SU-DHL-6 (cell line): ENCODE data around the gene ZNF552.
"Not testable (repeated sequence)": the region's sequence is repeated elsewhere in the genome, so short reads cannot be mapped to it uniquely, and the experiment has no call there.

Experiments
- H2AFZ ChIP-seq: fragments of 200-600 bp; sonication (generic); 2 replicates; pipeline ENCODE4 v1.6.1; 2014; ENCODE audit warnings: low read depth, mild to moderate bottlenecking, moderate library complexity, mixed read lengths, antibody characterized with exemption, low read length; ENCODE audit not compliant: severe bottlenecking
- H3F3A ChIP-seq: fragments of 200-600 bp; shearing (Covaris generic); 2 replicates; pipeline ENCODE4 v1.6.0; 2016; ENCODE audit warnings: antibody characterized with exemption, mild to moderate bottlenecking; ENCODE audit not compliant: insufficient read depth
- H3K27ac ChIP-seq: fragments of 200-600 bp; sonication (generic); 2 replicates; pipeline ENCODE4 v1.5.1; 2016; ENCODE audit warnings: low read depth, mild to moderate bottlenecking, low read length, moderate library complexity, mixed read lengths
- H3K27me3 ChIP-seq: fragments of 200-600 bp; sonication (generic), shearing (Covaris generic); 2 replicates; pipeline ENCODE4 v1.6.0; 2014; ENCODE audit warnings: mild to moderate bottlenecking, low read length
- H3K36me3 ChIP-seq: fragments of 200-600 bp; sonication (generic); 2 replicates; pipeline ENCODE4 v1.6.1; 2014; ENCODE audit warnings: mild to moderate bottlenecking, low read length, mixed read lengths
- H3K4me2 ChIP-seq: fragments of 300-600, 200-600 bp; shearing (Covaris generic), sonication (generic); 2 replicates; pipeline ENCODE4 v1.6.0; 2014; ENCODE audit warnings: low read length, low read depth, mild to moderate bottlenecking; ENCODE audit not compliant: poor library complexity, severe bottlenecking
- H3K4me3 ChIP-seq: fragments of 200-600 bp; sonication (generic); 2 replicates; pipeline ENCODE4 v1.5.1; 2014; ENCODE audit warnings: antibody characterized with exemption, low read length, mild to moderate bottlenecking, mixed read lengths; ENCODE audit not compliant: insufficient read depth, poor library complexity, severe bottlenecking
- H3K79me2 ChIP-seq: fragments of 200-600 bp; sonication (generic); 2 replicates; pipeline ENCODE4 v1.6.1; 2014; ENCODE audit warnings: mild to moderate bottlenecking, low read length, moderate library complexity; ENCODE audit not compliant: insufficient read depth
- H3K9ac ChIP-seq: fragments of 200-600 bp; sonication (generic); 2 replicates; pipeline ENCODE4 v1.7.0; 2014; ENCODE audit warnings: mild to moderate bottlenecking, low read length
- H3K9me2 ChIP-seq: fragments of 200-600 bp; sonication (generic); replicated peaks from 2 replicates; pipeline ENCODE4 v1.6.1; 2014; ENCODE audit warnings: low read length; ENCODE audit not compliant: insufficient read depth
- H3K9me3 ChIP-seq: fragments of 200-600 bp; sonication (generic); 2 replicates; pipeline ENCODE4 v1.6.1; 2014; ENCODE audit warnings: low read length, mixed read lengths; ENCODE audit not compliant: insufficient read depth
- H4K20me1 ChIP-seq: fragments of 200-600 bp; sonication (generic); 2 replicates; pipeline ENCODE4 v1.6.1; 2014; ENCODE audit warnings: low read depth, mild to moderate bottlenecking, antibody characterized with exemption, low read length, moderate library complexity, mixed read lengths
- CTCF ChIP-seq: fragments of 200-600 bp; sonication (generic); IDR thresholded peaks from one replicate; pipeline ENCODE4 v1.5.1; 2017; ENCODE audit warnings: antibody characterized with exemption, mild to moderate bottlenecking, low read length, moderate library complexity; ENCODE audit not compliant: insufficient read depth, poor library complexity, severe bottlenecking
- EZH2phosphoT487 ChIP-seq: fragments of 200-600 bp; sonication (generic), shearing (Covaris generic); conservative IDR thresholded peaks from 2 replicates; pipeline ENCODE4 v1.6.1; 2018; ENCODE audit warnings: mild to moderate bottlenecking, antibody characterized with exemption, low read length, moderate library complexity, mixed read lengths

ZNF552 gene

GRCh38 chr19:57814505-57815246 is at the start of gene ZNF552:
Gene ZNF552, minus strand, starts transcription at chr19:57814913. Its CDS starts 170 bp downstream, at chr19:57814743.
- Histone ChIP-seq H3K4me2 (peak within 1 kb of the TSS; percentile 95), H3K9ac (peak within 1 kb of the TSS; percentile 92), H3F3A (0 out of 2 replicates have a peak, but pooled peaks cover 4% of the 10 kb centered on the region), H3K9me3 (no peaks in the 10 kb centered on the region), H3K9me2 (no peaks in the 10 kb centered on the region), H3K27ac (0 out of 2 replicates have a peak within 1 kb of the TSS, but pooled peaks have one; percentile 1), H4K20me1 (no peaks in the 10 kb centered on the region), H3K36me3 (no peaks in the 10 kb centered on the region), H3K27me3 (no peaks in the 10 kb centered on the region), H3K79me2 (peaks cover 33% of the 10 kb centered on the region), H2AFZ (peak within 1 kb of the TSS; percentile 76), H3K4me3 (peak within 1 kb of the TSS; percentile 84)
- TF ChIP-seq CTCF (no peak), EZH2phosphoT487 (no peak)

GRCh38 chr19:57862351-57862750 is 47.6 kb upstream of the ZNF552 start:
- peaks cover 13% of the 10 kb centered on the region; the same call in 1 of the 2 replicates for H3K36me3 ChIP-seq
- H3K9me2 ChIP-seq, H3K4me3 ChIP-seq, H3F3A ChIP-seq, H3K9me3 ChIP-seq, H3K9ac ChIP-seq, H3K79me2 ChIP-seq, H3K27me3 ChIP-seq, H3K4me2 ChIP-seq, H3K27ac ChIP-seq, H2AFZ ChIP-seq, H4K20me1 ChIP-seq: not testable (repeated sequence)

- not testable (repeated sequence) for H3K4me3 ChIP-seq, H3K9me2 ChIP-seq, H3K36me3 ChIP-seq, H3F3A ChIP-seq, H3K27me3 ChIP-seq, H4K20me1 ChIP-seq, H3K9ac ChIP-seq, H3K9me3 ChIP-seq, H3K27ac ChIP-seq, H2AFZ ChIP-seq, H3K4me2 ChIP-seq
- peaks cover 27% of the 10 kb centered on the region for H3K79me2 ChIP-seq
Observed at GRCh38 chr19:57854117-57854516, 39.4 kb upstream of the ZNF552 start.

- H4K20me1 ChIP-seq, H3K27ac ChIP-seq, H3F3A ChIP-seq, H3K27me3 ChIP-seq, H2AFZ ChIP-seq, H3K4me3 ChIP-seq, H3K9me2 ChIP-seq, H3K9me3 ChIP-seq, H3K9ac ChIP-seq, H3K36me3 ChIP-seq: not testable (repeated sequence)
- peak overlapping the region; percentile 54 for H3K4me2 ChIP-seq
- H3K79me2 ChIP-seq: peaks cover 24% of the 10 kb centered on the region
Observed at GRCh38 chr19:57851812-57852603, 37.3 kb upstream of the ZNF552 start.
